ENCODE measurements around the gene KIAA1755. TPM values are rescaled to one million over a fixed set of nuclear protein-coding genes. Genes with fewer than 3 reads are reported as not detected.

The KIAA1755 gene
- total RNA-seq, 1 experiment from 2014 or later: 0.17 TPM

GRCh38 chr20:38219006-38219950 lies 41.3 kb downstream of the KIAA1755 start:
- H3K56ac ChIP-seq (ENCODE audit: insufficient read length, low read depth, low read length): no peak overlapping the region
- H3K4me2 ChIP-seq (ENCODE audit: insufficient read depth, insufficient read length, low read length): no peak overlapping the region
- H3K23me2 ChIP-seq (ENCODE audit: insufficient read length, low read depth, low read length, poor library complexity, severe bottlenecking): no peaks in the 10 kb centered on the region
- H2AK5ac ChIP-seq (ENCODE audit: insufficient read length, low read length): no peak overlapping the region
- H3K27me3 ChIP-seq (ENCODE audit: insufficient read depth, low read length): no peaks in the 10 kb centered on the region
- H3K4ac ChIP-seq (ENCODE audit: low read depth, low read length): no peak overlapping the region
- H2BK15ac ChIP-seq (ENCODE audit: low read depth, low read length): no peak overlapping the region
- no peak for TF ChIP-seq CTCF (conservative IDR thresholded peaks at IDR 0.05)
- no peaks in the 10 kb centered on the region for H4K20me1 ChIP-seq (ENCODE audit: control insufficient read depth, insufficient read depth, insufficient read length)
- Mint-ChIP-seq H3K36me3 (ENCODE audit: insufficient read depth in 1 of 3, low read depth in 3 of 3) (no peaks in the 10 kb centered on the region), H3K27ac (no peak overlapping the region), H3K4me3 (no peak overlapping the region; a peak in 1 of 5 replicates), H3K4me1 (peaks cover 8 to 17% of the 10 kb centered on the region in 2 experiments), H3K9me3 (no peaks in the 10 kb centered on the region; a peak in 1 of 5 replicates), H3K27me3 (ENCODE audit: low read depth) (peaks cover 10% of the 10 kb centered on the region)
- H3T11ph ChIP-seq (ENCODE audit: low read length): no peak overlapping the region
- no peak overlapping the region for H2BK20ac ChIP-seq (ENCODE audit: low read depth, low read length, poor library complexity, severe bottlenecking)
- H2BK12ac ChIP-seq (ENCODE audit: insufficient read length, low read depth, low read length): no peak overlapping the region
- no peak overlapping the region for H3K27ac ChIP-seq (ENCODE audit: insufficient read length, low read depth, low read length)
- no peak overlapping the region for H4K8ac ChIP-seq (replicated peaks; ENCODE audit: insufficient read length, low read depth, low read length)
- no peak overlapping the region for H4K5ac ChIP-seq (ENCODE audit: insufficient read length, low read depth, low read length)
- H3K23ac ChIP-seq (ENCODE audit: insufficient read length, low read depth, low read length): no peak overlapping the region
- no peak overlapping the region for H3K9ac ChIP-seq (ENCODE audit: extremely low read depth, insufficient read length, low read length)
- H2AFZ ChIP-seq (ENCODE audit: low read length): no peak overlapping the region
- no peak overlapping the region for H3K18ac ChIP-seq (ENCODE audit: insufficient read length, low read depth, low read length)
- no peak overlapping the region for H3K14ac ChIP-seq (ENCODE audit: insufficient read depth, low read length)
- no peaks in the 10 kb centered on the region for H3K79me1 ChIP-seq (ENCODE audit: insufficient read depth, low read depth, low read length, poor library complexity, severe bottlenecking)
- DNase-seq: no peak
- H3K79me2 ChIP-seq (ENCODE audit: insufficient read depth, low read length): no peaks in the 10 kb centered on the region
- no peak overlapping the region for H2BK5ac ChIP-seq (ENCODE audit: insufficient read length, low read length)
- H3K4me1 ChIP-seq (ENCODE audit: insufficient read depth, low read length): no peaks in the 10 kb centered on the region
- H2BK120ac ChIP-seq (ENCODE audit: low read depth, low read length, poor library complexity, severe bottlenecking): no peak overlapping the region
- no CpG with 5 or more reads among the region's 19 CpGs for WGBS (ENCODE audit: extremely low coverage, insufficient read length, low lambda C conversion rate)
- no peak overlapping the region for H4K91ac ChIP-seq (ENCODE audit: insufficient read length, low read depth, low read length)
- no peaks in the 10 kb centered on the region for H3K9me3 ChIP-seq (ENCODE audit: control insufficient read depth, low read depth, low read length)

All from H9 (cell line).